ENCODE results near the gene ATP9B. TPM values are rescaled to one million over a fixed set of nuclear protein-coding genes. Genes with fewer than 3 reads are reported as not detected.

ATP9B gene
- polyA plus RNA-seq, 1 of the 3 experiments (the other 2 are of a cell fraction), result 11.2 TPM

GRCh38 chr18:79290876-79291275 lies 221.7 kb downstream of the ATP9B start (continued):
- no peak for TF ChIP-seq TEAD4 (IDR thresholded peaks at IDR 0.05; ENCODE audit: borderline replicate concordance, insufficient read depth)
- TF ChIP-seq GABPA (IDR thresholded peaks at IDR 0.05; ENCODE audit: low read depth), result no peak
- no peak for TF ChIP-seq ELF1 (IDR thresholded peaks at IDR 0.05)
- TF ChIP-seq MAX (IDR thresholded peaks at IDR 0.05; ENCODE audit: low read depth), result no peak

- 88% methylated on average over 10 of the region's 10 CpGs for WGBS (ENCODE audit: low lambda C conversion rate)
- TF ChIP-seq EP300 (IDR thresholded peaks at IDR 0.05; ENCODE audit: borderline replicate concordance in 1 of 2, low read depth in 1 of 2, low read length in 1 of 2) (no peak), RCOR1 (IDR thresholded peaks at IDR 0.05; ENCODE audit: low read length) (no peak), MEF2A (IDR thresholded peaks at IDR 0.05; ENCODE audit: borderline replicate concordance, low read depth) (no peak), NRF1 (IDR thresholded peaks at IDR 0.05; ENCODE audit: low read depth, low read length) (no peak), ELF1 (IDR thresholded peaks at IDR 0.05) (no peak), USF2 (IDR thresholded peaks at IDR 0.05; ENCODE audit: borderline replicate concordance, low read depth, low read length) (no peak), NFIC (IDR thresholded peaks at IDR 0.05; ENCODE audit: borderline replicate concordance) (no peak), GATA2 (CRISPR knock-in tag; IDR thresholded peaks at IDR 0.05) (no peak), FOSL2 (IDR thresholded peaks at IDR 0.05; ENCODE audit: borderline replicate concordance, low read depth) (no peak), RXRA (IDR thresholded peaks at IDR 0.05; ENCODE audit: borderline replicate concordance, low read depth) (no peak), POLR2AphosphoS5 (IDR thresholded peaks at IDR 0.05; ENCODE audit: low read depth, low read length) (no peak), RAD21 (IDR thresholded peaks at IDR 0.05; ENCODE audit: low read length) (no peak)
- POLR2A ChIA-PET, result no interaction called here
Observed at GRCh38 chr18:79294235-79294634, 225.0 kb downstream of the ATP9B start.

GRCh38 chr18:79299272-79299671 lies 230.1 kb downstream of the ATP9B start:
- peaks cover 0 to 9% of the 10 kb centered on the region in 2 experiments for H3K36me3 ChIP-seq (replicated peaks in 1 of 2; ENCODE audit: control insufficient read depth in 1 of 2, insufficient read depth in 2 of 2, low read length in 1 of 2)
- DNase-seq, result no peak
- H3K27me3 ChIP-seq (ENCODE audit: insufficient read depth), result no peaks in the 10 kb centered on the region
- H3K9ac ChIP-seq, result no peak overlapping the region
- no peak overlapping the region for H2AFZ ChIP-seq (ENCODE audit: low read depth)
- no peaks in the 10 kb centered on the region for H3F3A ChIP-seq (replicated peaks; ENCODE audit: insufficient read depth)
- H3K27ac ChIP-seq (ENCODE audit: low read depth in 2 of 2, low read length in 1 of 2), result no peak overlapping the region
- H3K4me3 ChIP-seq (ENCODE audit: low read depth in 2 of 2, low read length in 1 of 2), result no peak overlapping the region
- no peaks in the 10 kb centered on the region; a peak in 1 of 4 replicates for H3K4me1 ChIP-seq (ENCODE audit: control insufficient read depth in 1 of 2, insufficient read depth in 2 of 2, low read depth in 1 of 2, low read length in 1 of 2)
- WGBS (ENCODE audit: low lambda C conversion rate), result 95% methylated on average over 2 of the region's 2 CpGs
- H3K79me2 ChIP-seq (ENCODE audit: insufficient read depth), result no peaks in the 10 kb centered on the region
- no peaks in the 10 kb centered on the region for H3K9me2 ChIP-seq
- H4K20me1 ChIP-seq (ENCODE audit: insufficient read depth), result no peaks in the 10 kb centered on the region
- ChIA-PET CTCF (no interaction called here), POLR2A (no interaction called here)
- H3K4me2 ChIP-seq, result no peak overlapping the region
- H3K9me3 ChIP-seq, result no peaks in the 10 kb centered on the region
- TF ChIP-seq SIN3A (IDR thresholded peaks at IDR 0.05; ENCODE audit: borderline replicate concordance, low read depth, low read length), result no peak
- TF ChIP-seq REST (IDR thresholded peaks at IDR 0.05; ENCODE audit: low read depth, low read length), result no peak
- TF ChIP-seq MEF2A (IDR thresholded peaks at IDR 0.05; ENCODE audit: borderline replicate concordance, low read depth), result no peak
- no peak for TF ChIP-seq NFIC (IDR thresholded peaks at IDR 0.05; ENCODE audit: borderline replicate concordance)
- TF ChIP-seq POLR2AphosphoS5 (IDR thresholded peaks at IDR 0.05; ENCODE audit: low read depth, low read length), result no peak
- no peak for TF ChIP-seq USF1 (IDR thresholded peaks at IDR 0.05; ENCODE audit: borderline replicate concordance, low read depth)
- TF ChIP-seq TAF1 (IDR thresholded peaks at IDR 0.05; ENCODE audit: borderline replicate concordance, low read depth, low read length), result no peak
- no peak for TF ChIP-seq CTCF (IDR thresholded peaks at IDR 0.05)
- TF ChIP-seq RAD21 (IDR thresholded peaks at IDR 0.05; ENCODE audit: low read length), result no peak

More at GRCh38 chr18:79294235-79294634, 225.0 kb downstream of the ATP9B start:
- no peaks in the 10 kb centered on the region for H3K79me2 ChIP-seq (ENCODE audit: insufficient read depth)
- H3K36me3 ChIP-seq (replicated peaks in 1 of 2; ENCODE audit: control insufficient read depth in 1 of 2, insufficient read depth in 2 of 2, low read length in 1 of 2), result peaks cover 0 to 2% of the 10 kb centered on the region in 2 experiments
- no peak overlapping the region for H3K4me3 ChIP-seq (ENCODE audit: low read depth in 2 of 2, low read length in 1 of 2)
- H3K27ac ChIP-seq (ENCODE audit: low read depth in 2 of 2, low read length in 1 of 2), result no peak overlapping the region
- CTCF ChIA-PET, result no interaction called here
- no peak overlapping the region for H3K9ac ChIP-seq
- no peak for DNase-seq
- H3K4me2 ChIP-seq, result no peak overlapping the region
- no peaks in the 10 kb centered on the region for H3K9me3 ChIP-seq
- no peak overlapping the region for H2AFZ ChIP-seq (ENCODE audit: low read depth)
- no peaks in the 10 kb centered on the region; a peak in 1 of 4 replicates for H3K4me1 ChIP-seq (ENCODE audit: control insufficient read depth in 1 of 2, insufficient read depth in 2 of 2, low read depth in 1 of 2, low read length in 1 of 2)
- no peaks in the 10 kb centered on the region for H3K9me2 ChIP-seq
- no peaks in the 10 kb centered on the region for H3K27me3 ChIP-seq (ENCODE audit: insufficient read depth)
- no peaks in the 10 kb centered on the region for H4K20me1 ChIP-seq (ENCODE audit: insufficient read depth)
- no peaks in the 10 kb centered on the region for H3F3A ChIP-seq (replicated peaks; ENCODE audit: insufficient read depth)
